NCI-H82 (cell line): ENCODE measurements around the gene C11orf52.
"Not testable (repeated sequence)": the region's sequence is repeated elsewhere in the genome, so short reads cannot be mapped to it uniquely, and the experiment has no call there.

Experiments
- DNase-seq: peaks from one replicate; lab custom pipeline; 2025; lab: John Stamatoyannopoulos, UW

C11orf52 gene

GRCh38 chr11:111918390-111919256 lies at the start of gene C11orf52:
C11orf52 (plus strand) TSS chr11:111918913; CDS start chr11:111918973, 60 bp downstream.
- peak; percentile 7 for DNase-seq

GRCh38 chr11:111870113-111870512 lies 48.6 kb upstream of the C11orf52 start:
- DNase-seq = no peak

GRCh38 chr11:111870522-111870885 lies 48.2 kb upstream of the C11orf52 start:
- no peak for DNase-seq

- peak; percentile 79 for DNase-seq
These were observed 47.6 kb upstream of the C11orf52 start, which contains the start of gene ALG9 for GRCh38 chr11:111870886-111871692. ALG9 (minus strand) TSS chr11:111871581; CDS start chr11:111871482, 99 bp downstream.

GRCh38 chr11:111871693-111872161 lies 47.0 kb upstream of the C11orf52 start:
- peak; percentile 4 for DNase-seq

GRCh38 chr11:111878385-111878848 lies 40.3 kb upstream of the C11orf52 start:
- DNase-seq = peak; percentile 55

GRCh38 chr11:111878849-111879636 lies 39.7 kb upstream of the C11orf52 start, which contains the start of the genes CFAP68 and FDXACB1:
CFAP68 (plus strand) TSS chr11:111879541; CDS start chr11:111879561, 20 bp downstream.
FDXACB1 (minus strand) TSS chr11:111879165; CDS start chr11:111879132, 33 bp downstream.
- peak; percentile 98 for DNase-seq

- DNase-seq = no peak
These were observed 39.1 kb upstream of the C11orf52 start for GRCh38 chr11:111879637-111879960.

- DNase-seq = no peak
These were observed 36.5 kb upstream of the C11orf52 start for GRCh38 chr11:111882202-111882601.

GRCh38 chr11:111885053-111885452 lies 33.7 kb upstream of the C11orf52 start:
- not testable (repeated sequence) for DNase-seq

- DNase-seq = no peak
These were observed 32.7 kb upstream of the C11orf52 start for GRCh38 chr11:111886032-111886431.

GRCh38 chr11:111886844-111887243 lies 31.9 kb upstream of the C11orf52 start:
- no peak for DNase-seq

GRCh38 chr11:111905411-111905810 lies 13.3 kb upstream of the C11orf52 start:
- no peak for DNase-seq

GRCh38 chr11:111906680-111907079 lies 12.0 kb upstream of the C11orf52 start:
- DNase-seq = no peak

GRCh38 chr11:111908639-111909305 lies 9.9 kb upstream of the C11orf52 start:
- DNase-seq = no peak

GRCh38 chr11:111909378-111909777 lies 9.3 kb upstream of the C11orf52 start:
- peak; percentile 59 for DNase-seq

GRCh38 chr11:111910676-111911562 lies 7.8 kb upstream of the C11orf52 start:
- no peak for DNase-seq

GRCh38 chr11:111911563-111912401 lies 6.9 kb upstream of the C11orf52 start, which contains the start of gene CRYAB:
CRYAB (minus strand) TSS chr11:111911770; CDS start chr11:111911724, 46 bp downstream.
- DNase-seq = peak; percentile 8

GRCh38 chr11:111912535-111912934 lies 6.2 kb upstream of the C11orf52 start, which contains the start of gene HSPB2:
HSPB2 (plus strand) TSS chr11:111912734; CDS start chr11:111912830, 96 bp downstream.
- DNase-seq = no peak
